Left renal pelvis (tissue), 4 donors: Measurements from ENCODE around the gene CAV1. TPM values are rescaled to one million over a fixed set of nuclear protein-coding genes. Genes with fewer than 3 reads are reported as not detected.
"Not testable (repeated sequence)": the region's sequence is repeated elsewhere in the genome, so short reads cannot be mapped to it uniquely, and the experiment has no call there.

Experiments
- DNase-seq, 4 donors: peaks; one replicate each; pipeline ENCODE4 v3.0.0-alpha.2; 2013; ENCODE audit warnings: low read depth in 4 of 4, low spot score in 3 of 4
- polyA plus RNA-seq, 4 donors: library from polyadenylated mRNA; unstranded; fragments of 120-200 nt; gene quantifications; one replicate each; pipeline ENCODE4 v1.2.1, GENCODE V29; 2013; ENCODE audit not compliant: insufficient read length in 4 of 4

Gene CAV1
- 10 to 100 TPM; 25.9 to 84.3 (median 38.3) TPM for polyA plus RNA-seq

GRCh38 chr7:116524609-116525297 is at the start of gene CAV1:
TSS of gene CAV1 (plus strand) at chr7:116525036. CDS start at chr7:116525063, 27 bp downstream.
- DNase-seq, result no peak

GRCh38 chr7:116477625-116478024 is 47.2 kb upstream of the CAV1 start:
- no peak for DNase-seq

GRCh38 chr7:116478834-116479233 is 46.0 kb upstream of the CAV1 start:
- no peak for DNase-seq

- DNase-seq, result no peak
Measured at GRCh38 chr7:116483271-116483942, 41.4 kb upstream of the CAV1 start.

GRCh38 chr7:116484389-116484788 is 40.4 kb upstream of the CAV1 start:
- not testable (repeated sequence) for DNase-seq

GRCh38 chr7:116487907-116488521 is 36.8 kb upstream of the CAV1 start:
- no peak for DNase-seq

- no peak for DNase-seq
Measured at GRCh38 chr7:116490351-116490750, 34.5 kb upstream of the CAV1 start.

- no peak for DNase-seq
Measured at GRCh38 chr7:116491887-116492653, 32.8 kb upstream of the CAV1 start.

GRCh38 chr7:116492654-116493109 is 32.2 kb upstream of the CAV1 start:
- DNase-seq, result no peak

GRCh38 chr7:116493449-116493848 is 31.4 kb upstream of the CAV1 start:
- no peak for DNase-seq

- no peak for DNase-seq
Measured at GRCh38 chr7:116494472-116494871, 30.4 kb upstream of the CAV1 start.

GRCh38 chr7:116495736-116496135 is 29.1 kb upstream of the CAV1 start:
- DNase-seq, result no peak

GRCh38 chr7:116496653-116497052 is 28.2 kb upstream of the CAV1 start:
- DNase-seq, result no peak

GRCh38 chr7:116497708-116498107 is 27.1 kb upstream of the CAV1 start:
- no peak for DNase-seq

- DNase-seq, result peak in 2 of 4 donors; percentile 9 to 29
Measured at GRCh38 chr7:116499168-116500077, 25.4 kb upstream of the CAV1 start, which contains the start of gene CAV2. TSS of gene CAV2 (plus strand) at chr7:116499738. CDS start at chr7:116499782, 44 bp downstream.

- DNase-seq, result peak in 1 of 4 donors; percentile 9
Measured at GRCh38 chr7:116500078-116500853, 24.6 kb upstream of the CAV1 start.

- no peak for DNase-seq
Measured at GRCh38 chr7:116501425-116502167, 23.2 kb upstream of the CAV1 start.
